GM12875 (cell line): Measurements from ENCODE around the gene KIAA0232.
"Not testable (repeated sequence)": the region's sequence is repeated elsewhere in the genome, so short reads cannot be mapped to it uniquely, and the experiment has no call there.

ENCODE experiments used
- H3K4me3 ChIP-seq: one replicate; pipeline ENCODE4 v1.5.1; 2011; ENCODE audit warnings: low read depth, low read length, control low read depth
- TF ChIP-seq, protein P1 (sequence below): IDR thresholded peaks from 2 replicates; pipeline ENCODE4 v1.5.1; 2011; ENCODE audit warnings: low read depth, mild to moderate bottlenecking, control low read depth, inconsistent platforms, low read length, moderate library complexity, borderline replicate concordance; ENCODE audit not compliant: insufficient read depth

KIAA0232 gene

GRCh38 chr4:6910960-6911874, 128.7 kb downstream of the KIAA0232 start:
- no peak overlapping the region for H3K4me3 ChIP-seq
- TF ChIP-seq, protein P1, sequence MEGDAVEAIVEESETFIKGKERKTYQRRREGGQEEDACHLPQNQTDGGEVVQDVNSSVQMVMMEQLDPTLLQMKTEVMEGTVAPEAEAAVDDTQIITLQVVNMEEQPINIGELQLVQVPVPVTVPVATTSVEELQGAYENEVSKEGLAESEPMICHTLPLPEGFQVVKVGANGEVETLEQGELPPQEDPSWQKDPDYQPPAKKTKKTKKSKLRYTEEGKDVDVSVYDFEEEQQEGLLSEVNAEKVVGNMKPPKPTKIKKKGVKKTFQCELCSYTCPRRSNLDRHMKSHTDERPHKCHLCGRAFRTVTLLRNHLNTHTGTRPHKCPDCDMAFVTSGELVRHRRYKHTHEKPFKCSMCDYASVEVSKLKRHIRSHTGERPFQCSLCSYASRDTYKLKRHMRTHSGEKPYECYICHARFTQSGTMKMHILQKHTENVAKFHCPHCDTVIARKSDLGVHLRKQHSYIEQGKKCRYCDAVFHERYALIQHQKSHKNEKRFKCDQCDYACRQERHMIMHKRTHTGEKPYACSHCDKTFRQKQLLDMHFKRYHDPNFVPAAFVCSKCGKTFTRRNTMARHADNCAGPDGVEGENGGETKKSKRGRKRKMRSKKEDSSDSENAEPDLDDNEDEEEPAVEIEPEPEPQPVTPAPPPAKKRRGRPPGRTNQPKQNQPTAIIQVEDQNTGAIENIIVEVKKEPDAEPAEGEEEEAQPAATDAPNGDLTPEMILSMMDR = no peak

GRCh38 chr4:6911917-6912316, 129.4 kb downstream of the KIAA0232 start:
- H3K4me3 ChIP-seq = not testable (repeated sequence)

- no peak overlapping the region for H3K4me3 ChIP-seq
- TF ChIP-seq, protein P1 = no peak
Measured at GRCh38 chr4:6912441-6912840, 129.9 kb downstream of the KIAA0232 start.

- TF ChIP-seq, protein P1 = no peak
- H3K4me3 ChIP-seq = no peak overlapping the region
Measured at GRCh38 chr4:6913350-6913905, 130.9 kb downstream of the KIAA0232 start.

GRCh38 chr4:6914448-6914847, 131.9 kb downstream of the KIAA0232 start:
- no peak overlapping the region for H3K4me3 ChIP-seq
- TF ChIP-seq, protein P1 = no peak

- TF ChIP-seq, protein P1 = no peak
- no peak overlapping the region for H3K4me3 ChIP-seq
Measured at GRCh38 chr4:6915041-6916005, 132.8 kb downstream of the KIAA0232 start.

DNA sequence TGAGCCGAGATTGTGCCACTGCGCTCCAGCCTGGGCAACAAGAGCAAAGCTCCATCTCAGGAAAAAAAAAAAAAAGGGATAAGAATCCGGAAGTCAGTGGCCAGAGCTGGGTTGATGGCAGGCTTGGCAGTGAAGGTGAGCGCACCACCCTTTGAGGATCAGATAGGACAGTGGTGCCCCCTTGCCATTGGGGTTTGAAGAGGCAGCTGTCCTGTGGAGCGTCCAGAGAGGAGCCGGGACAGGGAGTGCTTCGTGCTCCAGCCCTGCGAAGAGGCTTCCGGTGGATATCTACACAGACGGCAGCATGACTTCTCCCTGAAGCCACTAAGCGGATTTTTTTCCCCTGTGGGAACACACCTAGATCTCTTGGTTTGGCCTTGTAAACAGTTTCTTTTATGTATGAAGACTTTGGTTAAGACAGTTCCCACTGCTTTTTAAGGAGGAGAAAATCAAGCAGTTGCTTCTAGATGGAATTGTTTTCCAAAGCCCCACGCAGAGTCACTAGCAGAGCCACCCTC, 133.6 kb downstream of the KIAA0232 start:
- TF ChIP-seq, protein P1 = no peak

More for the DNA sequence above, 133.6 kb downstream of the KIAA0232 start:
- no peak overlapping the region for H3K4me3 ChIP-seq
